H1 (cell line): ENCODE data around the gene MRPL27. TPM values are rescaled to one million over a fixed set of nuclear protein-coding genes. Genes with fewer than 3 reads are reported as not detected.

Source experiments
- CTCF ChIA-PET: fragments of 300-600 bp; sonication (Branson Sonifier 250); formaldehyde crosslinking; loops from one replicate; lab custom pipeline; 2021; ENCODE audit not compliant: partially characterized antibody; lab: Charles Lee
- POLR2A ChIA-PET: fragments of 300-600 bp; sonication (Branson Sonifier 250); formaldehyde crosslinking; loops from one replicate; lab custom pipeline; 2021; ENCODE audit warnings: inconsistent platforms; ENCODE audit not compliant: partially characterized antibody; lab: Charles Lee
- DNase-seq, 2 experiments: peaks; one replicate each; pipeline versions ENCODE4 v3.0.0 to v3.0.0-alpha.2; 2010 to 2022; ENCODE audit warnings: low spot score in 2 of 2, low read depth in 1 of 2, mixed read lengths in 1 of 2
- FAIRE-seq: peaks from 2 replicates; lab custom pipeline; 2011; peaks lifted over from hg19 to GRCh38; lab: Jason Lieb, UNC
- H2AFZ ChIP-seq: 2 replicates; pipeline ENCODE4 v1.8.1; 2012; ENCODE audit warnings: low read length, inconsistent platforms
- H2AK5ac ChIP-seq: 2 replicates; pipeline ENCODE4 v1.6.1; 2013; ENCODE audit warnings: low read depth, low read length
- H2BK120ac ChIP-seq: replicated peaks from 2 replicates; pipeline ENCODE3; 2013; ENCODE audit warnings: low read depth, low read length, inconsistent platforms
- H2BK12ac ChIP-seq: 2 replicates; pipeline ENCODE4 v1.6.1; 2013; ENCODE audit warnings: low read depth, low read length
- H2BK15ac ChIP-seq: 2 replicates; pipeline ENCODE4 v1.6.1; 2013; ENCODE audit warnings: low read length
- H2BK20ac ChIP-seq: 2 replicates; pipeline ENCODE4 v1.6.1; 2013; ENCODE audit warnings: low read length
- H2BK5ac ChIP-seq: 2 replicates; pipeline ENCODE4 v1.6.1; 2013; ENCODE audit warnings: low read depth, low read length
- H3K14ac ChIP-seq: 2 replicates; pipeline ENCODE4 v1.6.1; 2013; ENCODE audit warnings: inconsistent platforms; ENCODE audit not compliant: insufficient read length
- H3K18ac ChIP-seq: 2 replicates; pipeline ENCODE4 v1.6.1; 2013; ENCODE audit warnings: low read length; ENCODE audit errors: extremely low read depth
- H3K23ac ChIP-seq: 2 replicates; pipeline ENCODE4 v1.6.1; 2013; ENCODE audit warnings: inconsistent platforms; ENCODE audit not compliant: insufficient read length
- H3K23me2 ChIP-seq: 2 replicates; pipeline ENCODE4 v1.6.1; 2013; ENCODE audit warnings: low read depth, low read length
- H3K27ac ChIP-seq: 2 replicates; pipeline ENCODE4 v1.6.1; 2011; ENCODE audit warnings: low read depth, low read length, inconsistent platforms
- H3K27me3 ChIP-seq, 4 experiments: replicated peaks in 1 of 4; 1 replicate in 1 of 4; 2 replicates in 3 of 4; pipeline versions ENCODE4 v1.6.1 to v1.8.1; 2011 to 2013; ENCODE audit warnings: low read length in 3 of 4, mild to moderate bottlenecking in 3 of 4, inconsistent platforms in 2 of 4, mixed read lengths in 2 of 4, moderate library complexity in 1 of 4; ENCODE audit not compliant: control insufficient read depth in 3 of 4, insufficient read depth in 3 of 4; ENCODE audit errors: extremely low read depth in 1 of 4
- H3K36me3 ChIP-seq, 4 experiments: 2 replicates each; pipeline versions ENCODE4 v1.6.1 to v1.8.1; 2011 to 2013; ENCODE audit warnings: mild to moderate bottlenecking in 4 of 4, low read length in 3 of 4, moderate library complexity in 2 of 4, control low read depth in 1 of 4, inconsistent platforms in 1 of 4; ENCODE audit not compliant: insufficient read depth in 4 of 4, control insufficient read depth in 2 of 4
- H3K4ac ChIP-seq: replicated peaks from 2 replicates; pipeline ENCODE3; 2013; ENCODE audit warnings: low read length, low read depth, mixed read lengths, inconsistent platforms; ENCODE audit not compliant: insufficient read length
- H3K4me1 ChIP-seq, 4 experiments: replicated peaks in 1 of 4; 1 replicate in 1 of 4; 2 replicates in 3 of 4; pipeline versions ENCODE4 v1.6.1 to v1.8.1; 2011 to 2013; ENCODE audit warnings: low read length in 3 of 4, inconsistent platforms in 2 of 4, mixed read lengths in 1 of 4; ENCODE audit not compliant: insufficient read depth in 4 of 4, control insufficient read depth in 3 of 4
- H3K4me2 ChIP-seq, 2 experiments: 2 replicates each; pipeline versions ENCODE4 v1.6.1 to v1.8.1; 2011 to 2013; ENCODE audit warnings: low read depth in 2 of 2, low read length in 2 of 2, control low read depth in 1 of 2, inconsistent platforms in 1 of 2, mild to moderate bottlenecking in 1 of 2; ENCODE audit not compliant: insufficient read depth in 1 of 2
- H3K4me3 ChIP-seq, 4 experiments: fragments of 200-600, 300-600 bp in 1 of 4; sonication (generic), shearing (Covaris generic), sonication (Bioruptor Twin) in 1 of 4; 2 replicates each; pipeline versions ENCODE4 v1.5.1 to v1.8.1; 2011 to 2016; ENCODE audit warnings: low read length in 4 of 4, low read depth in 3 of 4, control low read depth in 2 of 4, inconsistent platforms in 2 of 4, mild to moderate bottlenecking in 2 of 4, mixed read lengths in 1 of 4, moderate library complexity in 1 of 4; ENCODE audit not compliant: insufficient read depth in 2 of 4; ENCODE audit errors: extremely low read depth in 1 of 4
- H3K56ac ChIP-seq: replicated peaks from 2 replicates; pipeline ENCODE3; 2013; ENCODE audit warnings: low read depth, mild to moderate bottlenecking, mixed read lengths, low read length, inconsistent platforms; ENCODE audit not compliant: insufficient read length
- H3K79me1 ChIP-seq: 2 replicates; pipeline ENCODE4 v1.6.1; 2013; ENCODE audit warnings: low read depth, low read length, control low read depth
- H3K79me2 ChIP-seq, 2 experiments: 2 replicates each; pipeline versions ENCODE4 v1.6.1 to v1.8.1; 2012 to 2013; ENCODE audit warnings: low read length in 2 of 2, mild to moderate bottlenecking in 2 of 2, inconsistent platforms in 1 of 2; ENCODE audit not compliant: insufficient read depth in 2 of 2, control insufficient read depth in 1 of 2
- H3K9ac ChIP-seq, 4 experiments: replicated peaks in 1 of 4; 1 replicate in 1 of 4; 2 replicates in 3 of 4; pipeline versions ENCODE4 v1.6.1 to v1.8.1; 2011 to 2013; ENCODE audit warnings: low read depth in 3 of 4, low read length in 3 of 4, control low read depth in 2 of 4, mild to moderate bottlenecking in 2 of 4, moderate library complexity in 2 of 4, inconsistent platforms in 1 of 4; ENCODE audit errors: extremely low read depth in 1 of 4
- H3K9me3 ChIP-seq, 2 experiments: 2 replicates each; pipeline versions ENCODE4 v1.6.1 to v1.8.1; 2012 to 2013; ENCODE audit warnings: mild to moderate bottlenecking in 2 of 2, moderate library complexity in 2 of 2, control low read depth in 1 of 2, inconsistent platforms in 1 of 2, low read depth in 1 of 2, low read length in 1 of 2, mixed read lengths in 1 of 2; ENCODE audit not compliant: insufficient read depth in 2 of 2
- H4K20me1 ChIP-seq, 2 experiments: replicated peaks in 1 of 2; 2 replicates each; pipeline versions ENCODE3 to v1.8.1; 2011 to 2013; ENCODE audit warnings: inconsistent platforms in 2 of 2, low read length in 2 of 2, mild to moderate bottlenecking in 1 of 2; ENCODE audit not compliant: insufficient read depth in 2 of 2, control insufficient read depth in 1 of 2
- H4K5ac ChIP-seq: 2 replicates; pipeline ENCODE4 v1.6.1; 2013; ENCODE audit warnings: low read length, low read depth, mixed read lengths, inconsistent platforms; ENCODE audit not compliant: insufficient read length
- H4K8ac ChIP-seq: 2 replicates; pipeline ENCODE4 v1.8.0; 2013; ENCODE audit warnings: mild to moderate bottlenecking, moderate library complexity, low read length, inconsistent platforms; ENCODE audit not compliant: insufficient read depth; ENCODE audit errors: extremely low read depth
- H4K91ac ChIP-seq: replicated peaks from 2 replicates; pipeline ENCODE3; 2013; ENCODE audit warnings: low read length, mixed read lengths, inconsistent platforms; ENCODE audit not compliant: insufficient read length
- ATF3 ChIP-seq: IDR thresholded peaks from 2 replicates; pipeline ENCODE4 v1.6.1; 2011; ENCODE audit warnings: low read depth, mild to moderate bottlenecking, low read length; ENCODE audit not compliant: insufficient read depth
- EZH2 ChIP-seq: fragments of 200-600 bp; sonication (generic); IDR thresholded peaks from 2 replicates; pipeline ENCODE4 v1.7.1; 2012; ENCODE audit warnings: low read depth, mild to moderate bottlenecking, moderate library complexity, low read length, inconsistent platforms; ENCODE audit not compliant: severe bottlenecking
- HDAC2 ChIP-seq, 2 experiments: fragments of 300-600 bp in 1 of 2; sonication (generic) in 1 of 2; IDR thresholded peaks; 2 replicates each; pipeline ENCODE4 v1.6.1; 2011 to 2012; ENCODE audit warnings: low read depth in 2 of 2, low read length in 2 of 2, mild to moderate bottlenecking in 2 of 2, moderate library complexity in 2 of 2, borderline replicate concordance in 1 of 2, inconsistent platforms in 1 of 2
- JUN ChIP-seq: IDR thresholded peaks from 2 replicates; pipeline ENCODE4 v1.6.1; 2011; ENCODE audit warnings: low read depth, mild to moderate bottlenecking, improper control_type of control experiment, low read length
- MAFK ChIP-seq: IDR thresholded peaks from 2 replicates; pipeline ENCODE4 v1.6.1; 2012; ENCODE audit warnings: low read depth, mild to moderate bottlenecking, improper control_type of control experiment, low read length
- RAD21 ChIP-seq, 2 experiments: IDR thresholded peaks in 1 of 2; conservative IDR thresholded peaks in 1 of 2; 2 replicates each; pipeline ENCODE4 v1.6.1; 2011; ENCODE audit warnings: low read depth in 2 of 2, low read length in 2 of 2, improper control_type of control experiment in 1 of 2, inconsistent platforms in 1 of 2, mild to moderate bottlenecking in 1 of 2, moderate library complexity in 1 of 2
- TBP ChIP-seq: IDR thresholded peaks from 2 replicates; pipeline ENCODE4 v1.6.1; 2011; ENCODE audit warnings: low read depth, low read length, improper control_type of control experiment
- WGBS, 2 experiments: shearing (Covaris generic) in 1 of 2; methylation state at CpG; one replicate each; pipeline versions ENCODE4 v1.1.6 to v1.1.7; 2013 to 2015; ENCODE audit warnings: low lambda C conversion rate in 2 of 2, mixed read lengths in 2 of 2, inconsistent platforms in 1 of 2, low coverage in 1 of 2, missing lambda C conversion rate in 1 of 2; ENCODE audit not compliant: insufficient replicate concordance in 2 of 2, insufficient coverage in 1 of 2, insufficient read length in 1 of 2; ENCODE audit errors: extremely low coverage in 1 of 2, missing lambda C conversion rate in 1 of 2; 5-methylcytosine and 5-hydroxymethylcytosine counted together
- polyA plus RNA-seq, 7 experiments: library from polyadenylated mRNA; depleted of rRNA in 3 of 7; stranded (reverse) in 5 of 7; unstranded in 2 of 7; fragments of >200 nt in 5 of 7; fragments of 200-250 nt in 2 of 7; gene quantifications; 1 replicate in 5 of 7; 2 replicates in 1 of 7; 4 replicates in 1 of 7; pipeline versions ENCODE4 v1.2.1 to v1.2.3, GENCODE V29; 2011 to 2013; ENCODE audit warnings: missing spikeins in 2 of 7, mixed read lengths in 2 of 7
- total RNA-seq: library from RNA; stranded (reverse); fragmentation: NEBNext Ultra II Directional; extraction: Animal tissue kit (Norgen Biotek cat#: 25700); gene quantifications from 2 replicates; pipeline ENCODE4 v1.2.1, GENCODE V29; 2021

MRPL27 gene
- total and polyA plus RNA-seq, 2 of the 8 experiments (the other 6 are each of a cell fraction or from before 2014, with no cell fraction given) = 75.6 to 135 TPM

DNA sequence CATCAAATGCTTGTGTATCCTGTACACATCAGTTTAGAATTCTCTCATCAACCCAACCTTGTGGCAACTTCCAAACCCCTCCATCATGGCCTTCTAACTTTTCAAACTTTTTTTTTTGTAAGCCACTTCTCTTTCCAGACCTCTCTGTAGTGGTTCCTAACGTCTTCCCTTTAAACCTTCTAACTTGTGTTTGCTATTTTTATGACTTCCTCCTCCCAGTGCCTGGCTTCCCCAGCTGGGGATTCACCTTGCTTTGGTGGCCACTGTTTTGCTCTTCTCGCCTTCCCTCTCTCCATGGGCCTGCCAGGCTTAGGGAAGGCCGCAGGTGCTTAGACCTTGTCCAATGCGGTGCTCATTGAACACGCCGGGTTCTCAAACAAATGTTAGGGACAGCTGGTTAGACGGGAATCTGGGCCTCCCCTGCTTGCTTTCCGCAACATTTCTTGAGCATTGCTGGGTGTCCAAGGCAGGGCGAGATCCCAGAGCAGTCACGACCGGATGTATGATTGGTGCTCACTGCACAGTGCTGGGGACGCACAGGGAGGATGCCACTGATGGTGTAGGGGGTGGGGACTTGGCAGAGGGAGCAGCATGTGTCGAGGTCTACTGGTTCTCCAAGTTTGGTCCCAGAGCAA, 28.1 kb downstream of the MRPL27 start:
- H3K4me3 ChIP-seq = peak overlapping the region in 2 of 4 experiments; percentile 93; a peak in 2 of 8 replicates
- H2BK12ac ChIP-seq = no peak overlapping the region
- H3K79me1 ChIP-seq = peaks cover 14% of the 10 kb centered on the region
- peaks cover 0 to 25% of the 10 kb centered on the region in 2 experiments; a peak in 2 of 4 replicates for H3K79me2 ChIP-seq
- FAIRE-seq (no peak), DNase-seq (no peak)
- H4K8ac ChIP-seq = no peak overlapping the region; the same call in 1 of the 2 replicates
- H3K27me3 ChIP-seq = peaks cover 0 to 9% (median 5%) of the 10 kb centered on the region in 4 experiments; a peak in 4 of 7 replicates
- 85% methylated on average over 13 of the region's 13 CpGs; no CpG with 5 or more reads in 1 of the 2 experiments for WGBS, 2 experiments
- H2BK120ac ChIP-seq = no peak overlapping the region
- H3K4me1 ChIP-seq = peaks cover 4 to 17% (median 11%) of the 10 kb centered on the region in 4 experiments
- no peak overlapping the region for H3K14ac ChIP-seq
- no peak overlapping the region for H4K91ac ChIP-seq
- H3K9ac ChIP-seq = no peak overlapping the region
- H2BK15ac ChIP-seq = no peak overlapping the region
- no peaks in the 10 kb centered on the region for H3K36me3 ChIP-seq
- H2AFZ ChIP-seq = no peak overlapping the region
- H3K23me2 ChIP-seq = peaks cover 17% of the 10 kb centered on the region
- H2BK20ac ChIP-seq = no peak overlapping the region
- H3K56ac ChIP-seq = no peak overlapping the region
- no peak overlapping the region for H3K27ac ChIP-seq
- no peak overlapping the region for H3K18ac ChIP-seq
- CTCF ChIA-PET = interaction anchor here (0.6 to 1.2 kb wide), 4 partner anchors 10 to 197 kb away, joined by 3 read pairs; no protein-coding TSS in a partner anchor
- no peak overlapping the region for H2BK5ac ChIP-seq
- POLR2A ChIA-PET = interaction anchor here (1.6 to 12.4 kb wide), 2 partner anchors 17 to 36 kb away, joined by 4 to 135 read pairs; no protein-coding TSS in a partner anchor
- TF ChIP-seq JUN (no peak), ATF3 (no peak), TBP (no peak), MAFK (no peak), EZH2 (no peak), HDAC2 (IDR thresholded peaks at IDR 0.05; ENCODE audit: borderline replicate concordance in 1 of 2, low read depth in 2 of 2, low read length in 2 of 2) (no peak), RAD21 (IDR thresholded peaks at IDR 0.05 in 1 of 2, conservative IDR thresholded peaks at IDR 0.05 in 1 of 2; ENCODE audit: low read depth in 2 of 2, low read length in 2 of 2) (no peak)
- no peaks in the 10 kb centered on the region for H3K9me3 ChIP-seq
- no peak overlapping the region for H3K23ac ChIP-seq
- H4K20me1 ChIP-seq = peaks cover 2 to 19% of the 10 kb centered on the region in 2 experiments
- peak overlapping the region; percentile 95 to 98; a peak in 3 of 4 replicates for H3K4me2 ChIP-seq
- H4K5ac ChIP-seq = no peak overlapping the region
- H2AK5ac ChIP-seq = no peak overlapping the region
- H3K4ac ChIP-seq = no peak overlapping the region
